Smooth muscle cell (in vitro differentiated cells): ENCODE results near the gene LRRC63. TPM values are rescaled to one million over a fixed set of nuclear protein-coding genes. Genes with fewer than 3 reads are reported as not detected.
"Not testable (repeated sequence)": the region's sequence is repeated elsewhere in the genome, so short reads cannot be mapped to it uniquely, and the experiment has no call there.

Source experiments
- DNase-seq: peaks from one replicate; lab custom pipeline; 2025; ENCODE audit not compliant: unreplicated experiment; lab: John Stamatoyannopoulos, UW
- H2AFZ ChIP-seq: fragments of 200-600 bp; sonication (generic); 2 replicates; pipeline ENCODE4 v1.6.0; 2016; ENCODE audit warnings: antibody characterized with exemption, low read depth, mild to moderate bottlenecking
- H3F3A ChIP-seq: fragments of 200-600 bp; sonication (generic); 2 replicates; pipeline ENCODE4 v1.6.0; 2017; ENCODE audit warnings: antibody characterized with exemption, low read depth
- H3K27ac ChIP-seq: fragments of 200-600 bp; sonication (generic); 2 replicates; pipeline ENCODE4 v1.5.1; 2016; ENCODE audit warnings: low read depth, mild to moderate bottlenecking
- H3K27me3 ChIP-seq: fragments of 200-600 bp; sonication (generic); 2 replicates; pipeline ENCODE4 v1.6.1; 2016; ENCODE audit warnings: low read depth, mild to moderate bottlenecking
- H3K36me3 ChIP-seq: fragments of 200-600 bp; sonication (generic); 2 replicates; pipeline ENCODE4 v1.5.1; 2016; ENCODE audit warnings: low read depth
- H3K4me1 ChIP-seq: fragments of 200-600 bp; sonication (generic); 2 replicates; pipeline ENCODE4 v1.5.1; 2016; ENCODE audit warnings: low read depth
- H3K4me2 ChIP-seq: fragments of 200-600 bp; sonication (generic); 2 replicates; pipeline ENCODE4 v1.6.0; 2016; ENCODE audit warnings: mild to moderate bottlenecking
- H3K4me3 ChIP-seq: fragments of 200-600 bp; sonication (generic); 2 replicates; pipeline ENCODE4 v1.5.1; 2016; ENCODE audit warnings: mild to moderate bottlenecking
- H3K79me2 ChIP-seq: fragments of 200-600 bp; sonication (generic); 2 replicates; pipeline ENCODE4 v1.6.0; 2016; ENCODE audit warnings: low read depth, mild to moderate bottlenecking
- H3K9ac ChIP-seq: fragments of 200-600 bp; sonication (generic); 2 replicates; pipeline ENCODE4 v1.6.0; 2016; ENCODE audit warnings: low read depth
- H3K9me3 ChIP-seq: fragments of 200-600 bp; sonication (generic); replicated peaks from 2 replicates; pipeline ENCODE4 v1.5.1; 2016; ENCODE audit warnings: low read depth
- H4K20me1 ChIP-seq: fragments of 200-600 bp; sonication (generic); 2 replicates; pipeline ENCODE4 v1.6.0; 2016; ENCODE audit warnings: low read depth
- WGBS: methylation state at CpG from one replicate; pipeline ENCODE4 v1.1.7; 2016; ENCODE audit warnings: low lambda C conversion rate; 5-methylcytosine and 5-hydroxymethylcytosine counted together
- polyA plus RNA-seq: library from polyadenylated mRNA; unstranded; fragments of >200 nt; fragmentation: Nextera tagmentation; extraction: Ambion mirVana; gene quantifications from 2 replicates; pipeline ENCODE4 v1.2.1, GENCODE V29; 2016
- total RNA-seq: library from RNA; depleted of rRNA; stranded (reverse); fragments of >200 nt; gene quantifications from 2 replicates; pipeline ENCODE4 v1.2.3, GENCODE V29; 2014
- TF ChIP-seq, protein P1 (sequence below): fragments of 200-600 bp; sonication (generic); IDR thresholded peaks from 2 replicates; pipeline ENCODE4 v1.5.1; 2017; ENCODE audit warnings: borderline replicate concordance, mild to moderate bottlenecking, antibody characterized with exemption; ENCODE audit not compliant: insufficient read depth, poor library complexity, severe bottlenecking

LRRC63 gene
- total and polyA plus RNA-seq, 2 experiments from 2014 or later: 0.16 TPM; not detected in 1

DNA sequence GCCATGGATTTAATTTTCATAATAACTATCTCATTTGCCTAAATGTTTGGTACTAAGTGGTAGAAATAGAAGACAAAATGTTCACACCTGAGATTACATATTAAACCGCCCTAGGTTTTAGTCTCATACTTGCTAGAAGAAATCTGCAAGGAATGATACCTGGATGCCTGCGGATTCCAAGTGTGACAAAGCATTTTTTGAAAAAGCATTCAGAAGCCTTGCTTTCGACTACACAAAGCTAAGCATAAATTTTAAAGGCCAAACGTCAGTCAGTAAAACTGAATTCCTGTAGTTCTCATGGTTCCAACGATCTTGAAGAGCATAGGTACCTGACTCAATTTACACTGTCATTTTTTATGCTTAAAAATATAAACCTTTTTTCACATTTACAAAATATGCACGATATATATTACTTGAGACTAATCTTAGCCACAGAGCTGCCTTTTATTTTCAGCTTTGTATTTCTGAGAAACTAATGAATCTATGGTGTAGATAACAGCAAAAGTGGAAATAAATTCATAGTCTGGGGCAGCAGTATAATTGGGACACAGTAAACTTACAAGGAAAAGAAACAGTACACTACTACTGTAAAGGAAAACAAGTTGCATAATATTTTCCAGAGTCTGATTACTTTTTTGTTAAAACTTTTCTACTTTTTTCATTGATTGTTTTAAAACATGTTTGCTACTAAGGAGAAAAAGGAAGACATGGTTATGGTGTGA, 1.2 kb upstream of the LRRC63 start:
- Histone ChIP-seq H3K9me3 (no peaks in the 10 kb centered on the region), H4K20me1 (no peaks in the 10 kb centered on the region), H3K79me2 (no peaks in the 10 kb centered on the region), H3K4me2 (peak overlapping the region; percentile 99), H2AFZ (peak overlapping the region; percentile 99), H3K4me3 (peak overlapping the region; percentile 65), H3F3A (no peaks in the 10 kb centered on the region), H3K9ac (no peak overlapping the region), H3K27me3 (no peaks in the 10 kb centered on the region), H3K36me3 (no peaks in the 10 kb centered on the region), H3K27ac (no peak overlapping the region), H3K4me1 (no peaks in the 10 kb centered on the region)
- TF ChIP-seq, protein P1, sequence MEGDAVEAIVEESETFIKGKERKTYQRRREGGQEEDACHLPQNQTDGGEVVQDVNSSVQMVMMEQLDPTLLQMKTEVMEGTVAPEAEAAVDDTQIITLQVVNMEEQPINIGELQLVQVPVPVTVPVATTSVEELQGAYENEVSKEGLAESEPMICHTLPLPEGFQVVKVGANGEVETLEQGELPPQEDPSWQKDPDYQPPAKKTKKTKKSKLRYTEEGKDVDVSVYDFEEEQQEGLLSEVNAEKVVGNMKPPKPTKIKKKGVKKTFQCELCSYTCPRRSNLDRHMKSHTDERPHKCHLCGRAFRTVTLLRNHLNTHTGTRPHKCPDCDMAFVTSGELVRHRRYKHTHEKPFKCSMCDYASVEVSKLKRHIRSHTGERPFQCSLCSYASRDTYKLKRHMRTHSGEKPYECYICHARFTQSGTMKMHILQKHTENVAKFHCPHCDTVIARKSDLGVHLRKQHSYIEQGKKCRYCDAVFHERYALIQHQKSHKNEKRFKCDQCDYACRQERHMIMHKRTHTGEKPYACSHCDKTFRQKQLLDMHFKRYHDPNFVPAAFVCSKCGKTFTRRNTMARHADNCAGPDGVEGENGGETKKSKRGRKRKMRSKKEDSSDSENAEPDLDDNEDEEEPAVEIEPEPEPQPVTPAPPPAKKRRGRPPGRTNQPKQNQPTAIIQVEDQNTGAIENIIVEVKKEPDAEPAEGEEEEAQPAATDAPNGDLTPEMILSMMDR: no peak
- 85% methylated on average over 6 of the region's 6 CpGs for WGBS
- DNase-seq: no peak

DNA sequence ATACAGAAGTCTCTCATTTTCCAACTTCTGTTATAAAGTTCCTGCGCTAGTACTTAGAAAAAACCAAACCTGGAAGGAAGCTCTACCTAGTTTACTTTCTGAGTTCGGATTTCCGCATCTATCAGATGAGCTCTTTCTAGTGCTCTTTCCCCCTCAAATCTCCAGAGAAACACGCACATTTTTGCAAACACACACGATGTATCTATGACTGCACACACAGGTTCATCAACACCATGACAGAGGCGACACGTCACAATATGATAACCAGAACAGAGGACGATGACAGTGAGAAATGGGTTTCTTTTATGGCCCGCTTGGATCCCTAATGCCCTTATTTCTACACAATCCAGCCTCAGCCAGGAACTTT, 629 bp upstream of the LRRC63 start:
- TF ChIP-seq, protein P1: no peak
- peak overlapping the region; percentile 65 for H3K4me3 ChIP-seq
- peak overlapping the region; percentile 39 for H3K9ac ChIP-seq
- no peaks in the 10 kb centered on the region for H3F3A ChIP-seq
- H3K4me2 ChIP-seq: peak overlapping the region; percentile 99
- no peaks in the 10 kb centered on the region for H3K9me3 ChIP-seq
- H3K27ac ChIP-seq: no peak overlapping the region
- no peaks in the 10 kb centered on the region for H4K20me1 ChIP-seq
- H2AFZ ChIP-seq: peak overlapping the region; percentile 99
- no peak for DNase-seq
- H3K36me3 ChIP-seq: no peaks in the 10 kb centered on the region
- H3K27me3 ChIP-seq: no peaks in the 10 kb centered on the region
- no peaks in the 10 kb centered on the region for H3K79me2 ChIP-seq
- WGBS: 51% methylated on average over 9 of the region's 9 CpGs
- H3K4me1 ChIP-seq: no peaks in the 10 kb centered on the region

GRCh38 chr13:46213242-46213641, 1.5 kb downstream of the LRRC63 start:
- no peaks in the 10 kb centered on the region for H3F3A ChIP-seq
- no peaks in the 10 kb centered on the region for H3K79me2 ChIP-seq
- H4K20me1 ChIP-seq: no peaks in the 10 kb centered on the region
- TF ChIP-seq, protein P1: no peak
- no peaks in the 10 kb centered on the region for H3K27me3 ChIP-seq
- H3K9ac ChIP-seq: no peak overlapping the region
- H3K27ac ChIP-seq: no peak overlapping the region
- no peak for DNase-seq
- no peaks in the 10 kb centered on the region for H3K9me3 ChIP-seq
- no peaks in the 10 kb centered on the region for H3K4me1 ChIP-seq
- H2AFZ ChIP-seq: no peak overlapping the region
- no peaks in the 10 kb centered on the region for H3K36me3 ChIP-seq
- 89% methylated on average over 3 of the region's 3 CpGs for WGBS
- H3K4me3 ChIP-seq: no peak overlapping the region
- H3K4me2 ChIP-seq: no peak overlapping the region

DNA sequence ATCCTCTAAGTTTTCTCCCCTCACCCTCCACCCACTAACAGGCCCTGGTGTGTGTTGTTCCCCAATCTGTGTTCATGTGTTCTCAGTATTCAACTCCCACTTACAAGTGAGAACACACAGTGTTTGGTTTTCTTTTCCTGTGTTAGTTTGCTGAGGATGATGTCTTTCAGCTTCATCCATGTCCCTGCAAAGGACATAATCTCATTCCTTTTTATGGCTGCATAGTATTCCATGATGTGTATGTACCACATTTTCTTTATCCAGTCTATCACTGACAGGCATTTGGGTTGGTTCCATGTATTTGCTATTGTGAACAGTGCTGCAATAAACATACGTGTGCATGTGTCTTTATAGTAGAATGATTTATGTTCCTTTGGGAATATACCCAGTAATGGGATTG, 3.0 kb downstream of the LRRC63 start:
- H3K9ac ChIP-seq, H3K4me3 ChIP-seq, H4K20me1 ChIP-seq, H3K27ac ChIP-seq, H3K9me3 ChIP-seq, H3K36me3 ChIP-seq, DNase-seq, H3K4me1 ChIP-seq, H3K27me3 ChIP-seq, H3K4me2 ChIP-seq, H2AFZ ChIP-seq, H3K79me2 ChIP-seq, H3F3A ChIP-seq: not testable (repeated sequence)
- WGBS: 100% methylated on average over 1 of the region's 1 CpG

DNA sequence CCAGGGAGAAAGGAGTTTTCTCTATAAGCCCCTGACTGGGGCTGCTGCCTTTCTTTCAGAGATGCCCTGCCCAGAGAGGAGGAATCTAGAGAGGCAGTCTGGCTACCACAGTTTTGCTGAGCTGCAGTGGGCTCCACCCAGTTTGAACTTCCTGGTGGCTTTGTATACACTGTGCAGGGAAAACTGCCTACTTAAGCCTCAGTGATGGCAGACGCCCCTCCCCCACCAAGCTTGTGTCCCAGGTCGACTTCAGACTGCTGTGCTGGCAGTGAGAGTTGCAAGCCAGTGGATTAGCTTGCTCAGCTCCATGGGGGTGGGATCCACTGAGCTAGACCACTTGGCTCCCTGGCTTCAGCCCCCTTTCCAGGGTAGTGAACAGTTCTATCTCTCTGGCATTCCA, 8.5 kb downstream of the LRRC63 start:
- not testable (repeated sequence) for H4K20me1 ChIP-seq, H3F3A ChIP-seq, DNase-seq, H3K4me2 ChIP-seq, H3K4me1 ChIP-seq, H3K9ac ChIP-seq, H3K27ac ChIP-seq, H3K36me3 ChIP-seq, H3K4me3 ChIP-seq, H3K9me3 ChIP-seq, H3K79me2 ChIP-seq, H2AFZ ChIP-seq, H3K27me3 ChIP-seq
- WGBS: 33% methylated on average over 1 of the region's 2 CpGs
